Adrenal gland (tissue), 5 donors: ENCODE measurements around the gene KCNK18.

ENCODE experiments used
- CTCF ChIP-seq, 6 experiments: fragments of 450-650 bp in 4 of 6; fragments of 200-600 bp in 2 of 6; sonication (generic) in 1 of 6; IDR thresholded peaks; 1 replicate in 5 of 6; 2 replicates in 1 of 6; pipeline versions ENCODE4 v1.5.1 to v1.8.0; 2016 to 2021; ENCODE audit warnings: antibody characterized with exemption in 6 of 6, mild to moderate bottlenecking in 2 of 6, moderate library complexity in 1 of 6
- POLR2A ChIP-seq, 2 donors: fragments of 450-650 bp; IDR thresholded peaks; one replicate each; pipeline ENCODE4 v1.6.1; 2017; ENCODE audit warnings: antibody characterized with exemption in 2 of 2, mild to moderate bottlenecking in 2 of 2, moderate library complexity in 1 of 2
- donor health status: DM: no; HTN: no; CAD: no.

GRCh38 chr10:117178190-117178589, 19.1 kb upstream of the KCNK18 start:
- TF ChIP-seq CTCF (IDR thresholded peaks at IDR 0.05) (no peak), POLR2A (IDR thresholded peaks at IDR 0.05) (no peak)
